ENCODE data around the gene WDR7. TPM values are rescaled to one million over a fixed set of nuclear protein-coding genes. Genes with fewer than 3 reads are reported as not detected.

WDR7 gene
- total and polyA plus RNA-seq, 4 donors, result 3.7 to 42.7 (median 19.0) TPM

DNA sequence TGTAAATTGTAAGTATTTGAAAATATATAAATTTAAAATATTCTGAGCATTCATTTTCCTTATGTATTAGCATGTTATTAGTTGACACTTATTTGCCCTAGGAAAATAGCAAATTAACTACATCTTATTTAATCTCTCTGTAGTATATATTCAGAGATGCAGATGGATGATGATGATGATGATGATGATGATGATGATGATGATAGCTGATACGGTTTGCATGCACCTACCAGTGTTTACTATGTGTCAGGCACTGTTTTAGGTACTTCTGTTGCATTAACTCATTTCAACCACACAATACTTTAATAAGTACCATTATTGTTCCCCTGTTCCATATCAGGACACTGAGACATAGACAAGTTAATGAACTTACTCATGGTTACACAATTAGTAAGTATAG lies 304.3 kb downstream of the WDR7 start:
- no peak overlapping the region for H3K4me3 ChIP-seq
- no peaks in the 10 kb centered on the region for H3K9me3 ChIP-seq (ENCODE audit: control insufficient read depth in 4 of 4, insufficient read depth in 3 of 4, low read length in 3 of 4)
- H3K36me3 ChIP-seq (ENCODE audit: control insufficient read depth in 4 of 4, insufficient read depth in 4 of 4, low read length in 4 of 4), result peaks cover 0 to 8% (median 0%) of the 10 kb centered on the region in 4 donors
- TF ChIP-seq, protein P1, sequence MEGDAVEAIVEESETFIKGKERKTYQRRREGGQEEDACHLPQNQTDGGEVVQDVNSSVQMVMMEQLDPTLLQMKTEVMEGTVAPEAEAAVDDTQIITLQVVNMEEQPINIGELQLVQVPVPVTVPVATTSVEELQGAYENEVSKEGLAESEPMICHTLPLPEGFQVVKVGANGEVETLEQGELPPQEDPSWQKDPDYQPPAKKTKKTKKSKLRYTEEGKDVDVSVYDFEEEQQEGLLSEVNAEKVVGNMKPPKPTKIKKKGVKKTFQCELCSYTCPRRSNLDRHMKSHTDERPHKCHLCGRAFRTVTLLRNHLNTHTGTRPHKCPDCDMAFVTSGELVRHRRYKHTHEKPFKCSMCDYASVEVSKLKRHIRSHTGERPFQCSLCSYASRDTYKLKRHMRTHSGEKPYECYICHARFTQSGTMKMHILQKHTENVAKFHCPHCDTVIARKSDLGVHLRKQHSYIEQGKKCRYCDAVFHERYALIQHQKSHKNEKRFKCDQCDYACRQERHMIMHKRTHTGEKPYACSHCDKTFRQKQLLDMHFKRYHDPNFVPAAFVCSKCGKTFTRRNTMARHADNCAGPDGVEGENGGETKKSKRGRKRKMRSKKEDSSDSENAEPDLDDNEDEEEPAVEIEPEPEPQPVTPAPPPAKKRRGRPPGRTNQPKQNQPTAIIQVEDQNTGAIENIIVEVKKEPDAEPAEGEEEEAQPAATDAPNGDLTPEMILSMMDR (IDR thresholded peaks at IDR 0.05; ENCODE audit: control extremely low read depth, extremely low read depth), result no peak
- no peak overlapping the region for H3K9ac ChIP-seq (ENCODE audit: insufficient read depth in 1 of 2, low read length in 2 of 2)
- no peak overlapping the region for H3K27ac ChIP-seq (ENCODE audit: low read depth in 1 of 2, low read length in 1 of 2)
- DNase-seq, result no peak
- H3K4me1 ChIP-seq (ENCODE audit: control insufficient read depth in 5 of 5, insufficient read depth in 5 of 5, low read length in 5 of 5), result peaks cover 0 to 4% (median 0%) of the 10 kb centered on the region in 5 donors
- H3K27me3 ChIP-seq (ENCODE audit: control insufficient read depth in 3 of 3, insufficient read depth in 3 of 3, low read length in 2 of 3), result no peaks in the 10 kb centered on the region
- no peak for ATAC-seq (ENCODE audit: insufficient read depth, low FRiP score)
- 94 to 96% methylated on average over 1 of the region's 1 CpG for WGBS, 2 donors

DNA sequence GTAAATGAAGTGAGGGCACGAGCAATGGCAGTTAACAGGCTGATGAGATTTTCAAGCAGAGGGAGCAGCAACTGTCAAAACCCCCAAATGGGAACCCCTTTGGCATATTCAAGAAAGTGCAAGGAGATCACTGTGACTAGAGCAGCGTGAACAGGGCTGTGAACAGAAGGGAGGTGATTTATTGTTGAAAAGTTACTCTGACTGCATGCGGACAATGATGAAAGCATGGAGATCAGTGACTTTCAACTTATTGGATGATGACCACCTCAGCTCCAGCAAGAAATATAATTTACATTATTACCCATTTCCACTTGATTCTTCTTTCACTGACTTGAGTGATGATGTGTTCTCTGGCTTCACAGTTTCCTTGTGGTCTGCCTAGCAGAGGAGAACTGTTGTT lies 308.0 kb downstream of the WDR7 start:
- Histone ChIP-seq H3K27me3 (ENCODE audit: control insufficient read depth in 3 of 3, insufficient read depth in 3 of 3, low read length in 2 of 3) (no peaks in the 10 kb centered on the region), H3K36me3 (ENCODE audit: control insufficient read depth in 4 of 4, insufficient read depth in 4 of 4, low read length in 4 of 4) (peaks cover 0 to 11% (median 1%) of the 10 kb centered on the region in 4 donors), H3K9me3 (ENCODE audit: control insufficient read depth in 4 of 4, insufficient read depth in 3 of 4, low read length in 3 of 4) (no peaks in the 10 kb centered on the region), H3K27ac (ENCODE audit: low read depth in 1 of 2, low read length in 1 of 2) (no peak overlapping the region), H3K4me3 (no peak overlapping the region), H3K4me1 (ENCODE audit: control insufficient read depth in 5 of 5, insufficient read depth in 5 of 5, low read length in 5 of 5) (no peaks in the 10 kb centered on the region), H3K9ac (ENCODE audit: insufficient read depth in 1 of 2, low read length in 2 of 2) (no peak overlapping the region)
- ATAC-seq (ENCODE audit: insufficient read depth, low FRiP score) (no peak), DNase-seq (no peak)
- TF ChIP-seq, protein P1 (IDR thresholded peaks at IDR 0.05; ENCODE audit: control extremely low read depth, extremely low read depth), result no peak
- WGBS, 2 donors, result 97% methylated on average over 3 of the region's 3 CpGs

DNA sequence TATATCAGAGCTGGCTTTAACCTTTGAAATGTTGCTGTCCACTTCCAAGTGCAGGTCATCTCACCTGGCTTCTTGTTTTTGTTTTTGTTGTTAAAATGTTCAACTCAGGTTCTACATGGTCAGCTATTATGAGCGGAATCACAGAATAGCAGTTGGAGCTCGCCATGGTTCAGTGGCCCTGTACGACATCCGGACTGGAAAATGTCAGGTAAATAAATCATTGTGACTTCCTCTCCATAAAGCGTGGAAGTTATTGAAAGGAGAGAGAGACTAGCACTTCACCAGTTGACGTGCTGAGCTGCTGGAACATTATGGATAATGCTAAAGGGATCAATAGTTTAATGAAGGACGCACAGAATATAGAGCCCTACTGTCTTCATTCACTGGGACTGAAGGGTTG lies 311.2 kb downstream of the WDR7 start:
- Histone ChIP-seq H3K9me3 (ENCODE audit: control insufficient read depth in 4 of 4, insufficient read depth in 3 of 4, low read length in 3 of 4) (no peaks in the 10 kb centered on the region), H3K4me3 (no peak overlapping the region), H3K9ac (ENCODE audit: insufficient read depth in 1 of 2, low read length in 2 of 2) (no peak overlapping the region), H3K36me3 (ENCODE audit: control insufficient read depth in 4 of 4, insufficient read depth in 4 of 4, low read length in 4 of 4) (peaks cover 0 to 8% (median 1%) of the 10 kb centered on the region in 4 donors), H3K27me3 (ENCODE audit: control insufficient read depth in 3 of 3, insufficient read depth in 3 of 3, low read length in 2 of 3) (no peaks in the 10 kb centered on the region), H3K27ac (ENCODE audit: low read depth in 1 of 2, low read length in 1 of 2) (no peak overlapping the region), H3K4me1 (ENCODE audit: control insufficient read depth in 5 of 5, insufficient read depth in 5 of 5, low read length in 5 of 5) (no peaks in the 10 kb centered on the region)
- TF ChIP-seq, protein P1 (IDR thresholded peaks at IDR 0.05; ENCODE audit: control extremely low read depth, extremely low read depth), result no peak
- 70 to 73% methylated on average over 7 of the region's 7 CpGs for WGBS, 2 donors
- ATAC-seq (ENCODE audit: insufficient read depth, low FRiP score) (no peak), DNase-seq (no peak)

DNA sequence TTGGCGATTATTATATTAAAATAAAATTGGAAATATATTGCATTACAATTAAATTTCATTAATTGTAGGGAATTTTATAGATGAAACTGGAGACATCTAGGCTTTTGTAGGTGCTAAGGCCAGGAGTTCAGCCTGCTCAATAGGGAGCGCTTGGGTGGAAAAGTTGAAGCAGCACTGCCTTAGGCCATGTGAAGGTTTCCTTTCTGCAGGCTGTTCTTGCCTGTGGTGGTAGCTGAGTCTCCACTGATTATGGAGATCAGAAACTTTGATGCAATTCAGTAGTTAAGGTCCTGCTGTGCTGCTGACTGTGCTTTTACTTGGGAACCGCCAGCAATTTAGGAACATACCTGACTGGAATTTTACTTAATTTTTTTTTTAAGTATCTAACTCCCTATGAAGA lies 315.9 kb downstream of the WDR7 start:
- Histone ChIP-seq H3K27ac (ENCODE audit: low read depth in 1 of 2, low read length in 1 of 2) (no peak overlapping the region), H3K27me3 (ENCODE audit: control insufficient read depth in 3 of 3, insufficient read depth in 3 of 3, low read length in 2 of 3) (no peaks in the 10 kb centered on the region), H3K4me3 (no peak overlapping the region), H3K4me1 (ENCODE audit: control insufficient read depth in 5 of 5, insufficient read depth in 5 of 5, low read length in 5 of 5) (peaks cover 0 to 6% (median 0%) of the 10 kb centered on the region in 5 donors), H3K9ac (ENCODE audit: insufficient read depth in 1 of 2, low read length in 2 of 2) (no peak overlapping the region), H3K9me3 (ENCODE audit: control insufficient read depth in 4 of 4, insufficient read depth in 3 of 4, low read length in 3 of 4) (no peaks in the 10 kb centered on the region), H3K36me3 (ENCODE audit: control insufficient read depth in 4 of 4, insufficient read depth in 4 of 4, low read length in 4 of 4) (peaks cover 0 to 3% (median 1%) of the 10 kb centered on the region in 4 donors)
- TF ChIP-seq, protein P1 (IDR thresholded peaks at IDR 0.05; ENCODE audit: control extremely low read depth, extremely low read depth), result no peak
- no peak for ATAC-seq (ENCODE audit: insufficient read depth, low FRiP score)
- DNase-seq, result no peak
- 96 to 99% methylated on average over 3 of the region's 3 CpGs for whole genome bisulfite sequencing, 2 donors

Measured in lung (tissue), 12 donors.